GM18499 (cell line): Measurements from ENCODE around the gene SQOR.

ENCODE experiments used
- ATAC-seq: cut with Tn5 transposase; IDR thresholded peaks from one replicate; pipeline ENCODE4 v1.9.1; 2021; ENCODE audit warnings: moderate number of reproducible peaks; ENCODE audit not compliant: insufficient read depth, unreplicated experiment

Gene SQOR

GRCh38 chr15:45634432-45635190, at the start of gene SQOR:
Gene SQOR, plus strand, starts transcription at chr15:45635029. Its CDS starts 23,895 bp downstream, at chr15:45658924.
- ATAC-seq: peak; percentile 54

GRCh38 chr15:45585069-45585791, 49.6 kb upstream of the SQOR start:
- no peak for ATAC-seq

- no peak for ATAC-seq
Observed at GRCh38 chr15:45586125-45586524, 48.7 kb upstream of the SQOR start.

- ATAC-seq: no peak
Observed at GRCh38 chr15:45586601-45587094, 48.2 kb upstream of the SQOR start.

GRCh38 chr15:45587095-45587862, 47.5 kb upstream of the SQOR start, which contains the start of gene BLOC1S6:
Gene BLOC1S6, plus strand, starts transcription at chr15:45587379. Its CDS starts 65 bp downstream, at chr15:45587444.
- ATAC-seq: peak; percentile 60

- ATAC-seq: no peak
Observed at GRCh38 chr15:45587863-45588170, 47.0 kb upstream of the SQOR start.

- no peak for ATAC-seq
Observed at GRCh38 chr15:45588219-45588875, 46.5 kb upstream of the SQOR start.

GRCh38 chr15:45589256-45589655, 45.6 kb upstream of the SQOR start:
- no peak for ATAC-seq

GRCh38 chr15:45594319-45594718, 40.5 kb upstream of the SQOR start:
- no peak for ATAC-seq

GRCh38 chr15:45594835-45595530, 39.8 kb upstream of the SQOR start:
- no peak for ATAC-seq

GRCh38 chr15:45603881-45604280, 30.9 kb upstream of the SQOR start:
- no peak for ATAC-seq

GRCh38 chr15:45604326-45604725, 30.5 kb upstream of the SQOR start:
- ATAC-seq: no peak

- ATAC-seq: no peak
Observed at GRCh38 chr15:45606413-45606812, 28.4 kb upstream of the SQOR start.

- no peak for ATAC-seq
Observed at GRCh38 chr15:45606841-45607240, 28.0 kb upstream of the SQOR start.

GRCh38 chr15:45611305-45611704, 23.5 kb upstream of the SQOR start:
- ATAC-seq: no peak

- no peak for ATAC-seq
Observed at GRCh38 chr15:45612790-45613415, 21.9 kb upstream of the SQOR start.

- ATAC-seq: no peak
Observed at GRCh38 chr15:45616901-45617323, 17.9 kb upstream of the SQOR start.

GRCh38 chr15:45618813-45619212, 16.0 kb upstream of the SQOR start:
- no peak for ATAC-seq

GRCh38 chr15:45628136-45628535, 6.7 kb upstream of the SQOR start:
- no peak for ATAC-seq
